GM21423 (cell line): ENCODE measurements around the gene ARID5B.

Experiments used
- ATAC-seq: cut with Tn5 transposase; IDR thresholded peaks from one replicate; pipeline ENCODE4 v1.9.1; 2021; ENCODE audit warnings: mild to moderate bottlenecking, moderate library complexity; ENCODE audit not compliant: unreplicated experiment

ARID5B gene

GRCh38 chr10:61987537-61987936 is 86.0 kb downstream of the ARID5B start:
- peak; percentile 10 for ATAC-seq

DNA sequence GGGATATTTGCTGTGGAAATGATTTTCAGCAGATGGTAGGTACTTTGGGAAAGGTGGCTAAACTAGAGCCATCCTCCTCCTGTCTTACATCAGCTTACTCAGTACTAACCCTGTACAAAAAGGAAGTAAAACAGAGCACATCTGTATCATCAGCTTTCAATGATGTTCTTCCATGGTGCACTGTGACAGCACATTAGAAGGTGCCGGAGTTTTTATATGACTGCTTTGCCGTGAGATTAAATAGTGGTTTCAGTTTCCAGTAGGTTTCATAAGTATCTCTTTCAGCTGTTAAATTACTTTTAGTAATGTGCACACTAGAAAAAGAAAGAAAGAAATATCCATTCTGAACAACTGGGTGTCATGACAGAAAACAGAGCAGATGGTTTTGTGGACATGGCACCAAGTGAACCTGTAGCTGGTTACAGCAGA is 86.5 kb downstream of the ARID5B start:
- ATAC-seq = peak; percentile 96

- no peak for ATAC-seq
These were observed 88.7 kb downstream of the ARID5B start for GRCh38 chr10:61989995-61990760.

GRCh38 chr10:61990761-61991135 is 89.2 kb downstream of the ARID5B start:
- ATAC-seq = no peak

- no peak for ATAC-seq
These were observed 89.7 kb downstream of the ARID5B start for GRCh38 chr10:61991166-61991565.

- ATAC-seq = no peak
These were observed 90.6 kb downstream of the ARID5B start for GRCh38 chr10:61992059-61992460.

DNA sequence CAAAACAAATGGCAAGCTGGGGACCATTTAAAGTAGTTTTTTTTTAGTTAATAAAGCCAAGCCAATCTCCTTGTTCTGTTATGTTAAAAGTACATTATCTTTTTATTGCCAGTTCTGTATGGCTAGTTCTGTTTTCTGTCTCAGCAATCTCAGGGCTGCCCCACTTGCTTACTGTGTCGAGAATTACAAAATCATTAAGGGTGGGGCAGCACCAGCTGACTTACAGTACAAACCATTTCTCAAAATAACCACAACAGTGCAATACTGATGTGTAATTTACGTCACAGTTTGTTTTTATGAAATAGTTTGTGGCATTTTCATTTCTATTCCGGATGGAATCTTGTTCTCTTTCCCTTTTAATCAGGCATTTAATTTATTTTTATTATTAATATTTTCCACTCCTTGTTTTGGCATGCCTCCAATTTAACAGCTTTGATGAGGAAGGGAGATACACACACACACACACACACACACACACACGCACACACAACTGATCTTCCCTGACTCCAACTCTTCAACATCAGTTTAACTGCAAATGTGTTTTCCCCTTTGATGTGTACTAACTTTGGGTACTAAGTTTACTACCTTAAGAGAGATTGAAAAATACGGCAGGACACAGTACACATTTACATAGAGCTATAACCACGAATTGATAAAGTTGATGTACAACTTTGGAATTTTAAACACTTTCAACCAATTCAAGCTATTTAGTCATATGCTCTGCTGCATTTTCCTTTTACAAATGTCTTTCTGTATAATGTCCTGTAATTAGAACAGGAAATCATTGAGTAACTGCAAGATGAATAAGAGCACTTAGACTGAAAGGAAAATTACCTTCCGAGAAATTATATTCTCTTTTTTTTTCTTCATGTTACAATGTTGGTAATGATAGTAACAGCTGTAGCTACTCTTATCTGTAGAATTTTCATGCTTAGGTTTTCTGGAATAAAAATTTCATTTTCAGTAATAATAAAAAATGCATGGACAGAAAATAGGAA is 91.5 kb downstream of the ARID5B start:
- ATAC-seq = peak; percentile 41

DNA sequence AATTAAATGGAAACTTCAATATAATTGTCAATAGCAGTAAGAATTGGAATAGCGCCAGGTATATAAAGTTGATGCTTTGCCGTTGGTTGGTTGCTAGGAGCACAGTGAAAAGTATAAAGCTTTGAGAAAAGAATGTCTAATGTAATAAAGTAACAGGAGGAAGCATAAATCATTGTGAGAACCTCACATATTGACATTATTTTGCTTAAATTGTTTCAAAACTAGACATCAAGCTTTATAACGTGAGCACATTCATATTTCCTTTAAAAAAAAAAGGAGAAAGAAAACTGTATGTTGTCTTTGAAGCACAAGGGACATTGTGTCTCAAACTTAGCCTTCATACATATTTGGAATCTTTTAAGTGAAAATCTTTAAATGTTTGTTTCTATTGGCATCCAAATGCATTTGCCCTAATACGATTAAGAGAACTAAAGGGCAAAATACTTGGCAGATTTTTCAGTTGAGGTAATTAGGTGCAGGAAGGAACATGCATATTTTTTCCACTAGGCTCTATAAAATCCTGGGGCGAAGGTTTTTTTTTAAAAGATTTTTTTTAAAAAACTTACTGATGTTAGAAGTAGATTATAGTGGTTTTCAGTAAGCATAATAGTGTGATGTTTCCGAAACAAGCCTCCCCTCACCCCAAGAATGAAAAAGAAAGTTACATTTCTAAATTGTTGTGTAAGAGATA is 92.4 kb downstream of the ARID5B start:
- no peak for ATAC-seq

DNA sequence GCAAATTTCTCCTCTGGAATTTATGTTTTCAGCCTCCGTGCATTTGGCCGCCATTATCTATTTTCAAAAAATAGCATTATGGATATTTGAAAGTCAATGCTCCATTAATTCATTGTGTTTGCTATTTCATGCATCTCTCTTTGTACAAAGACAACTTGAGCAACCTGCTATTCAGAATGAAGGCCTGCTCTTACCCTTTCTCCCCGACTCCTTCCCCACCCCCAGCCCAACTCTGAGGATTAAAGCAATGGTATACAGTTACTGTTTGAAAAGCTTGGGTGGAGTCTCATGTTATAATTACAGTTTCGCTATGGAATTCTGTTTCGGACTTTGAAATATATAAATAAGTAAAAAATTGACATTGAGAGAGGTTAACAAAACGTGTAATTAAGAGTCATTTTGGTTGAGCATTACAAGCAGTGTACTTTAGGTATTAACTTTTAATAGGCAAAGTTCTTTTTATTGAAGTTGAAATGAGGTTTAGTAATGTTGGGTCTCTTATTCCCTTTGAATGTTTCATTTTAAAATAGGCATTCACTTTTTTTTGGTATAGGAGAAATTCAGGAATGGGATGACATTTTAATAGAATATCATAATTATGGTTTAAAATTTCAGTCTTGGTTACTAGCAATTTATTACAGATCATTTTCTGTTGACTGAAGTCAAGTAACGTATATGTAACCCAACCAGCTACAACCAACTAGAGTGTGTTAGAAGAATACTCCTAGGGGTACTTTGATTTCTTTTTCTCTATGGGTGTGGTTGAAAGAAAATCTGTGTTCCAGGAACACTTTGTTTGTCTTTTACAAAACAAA is 93.1 kb downstream of the ARID5B start:
- no peak for ATAC-seq

DNA sequence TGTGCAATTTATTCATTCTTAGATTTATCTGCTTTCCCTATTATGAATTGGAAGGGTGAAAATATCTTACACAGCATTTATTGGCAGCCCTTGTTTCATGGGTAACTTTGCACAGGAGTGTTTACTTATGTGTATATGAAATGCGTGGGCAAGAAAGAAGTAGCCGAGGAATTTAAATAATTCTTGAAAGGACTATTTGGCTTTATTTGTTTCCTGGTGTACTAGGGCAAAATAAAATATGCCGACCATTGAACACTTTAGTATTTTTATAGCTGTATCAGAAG is 93.7 kb downstream of the ARID5B start:
- no peak for ATAC-seq

DNA sequence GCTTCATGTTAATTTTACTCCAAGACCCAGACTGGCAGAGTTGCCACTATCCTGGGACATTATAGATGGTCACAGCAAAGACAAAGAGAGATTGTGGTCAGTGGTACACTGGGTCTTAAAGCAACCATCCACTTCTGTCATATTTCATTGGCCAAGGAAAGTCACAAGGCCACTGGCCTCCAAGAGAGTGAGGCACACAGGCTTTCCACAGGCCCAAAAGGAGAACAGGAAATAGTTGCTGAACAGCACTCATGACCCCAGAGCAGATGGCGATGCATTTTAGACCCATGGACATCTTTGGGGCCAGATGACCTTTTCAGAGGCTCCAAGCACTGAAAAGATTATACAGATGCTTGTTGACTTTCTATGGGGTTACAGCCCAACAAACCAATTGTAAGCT is 97.4 kb downstream of the ARID5B start:
- no peak for ATAC-seq

GRCh38 chr10:62000037-62000603 is 98.6 kb downstream of the ARID5B start:
- peak; percentile 74 for ATAC-seq

DNA sequence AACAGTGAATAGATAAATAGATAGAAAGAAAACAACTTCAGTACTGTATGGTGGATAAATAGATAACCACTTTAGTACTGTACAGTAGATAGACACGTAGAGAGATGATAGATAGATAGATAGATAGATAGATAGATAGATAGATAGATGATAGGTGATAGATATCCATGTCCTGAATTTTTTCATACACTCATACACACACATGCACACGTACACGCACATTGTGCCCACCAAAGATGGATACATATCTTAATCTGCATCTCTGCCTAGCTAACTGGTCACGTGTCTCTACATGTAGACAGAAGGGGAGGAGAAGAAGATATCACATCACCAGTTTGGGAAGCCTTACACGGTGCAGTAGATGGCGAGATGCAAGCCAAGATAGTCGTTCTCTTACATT is 99.2 kb downstream of the ARID5B start:
- ATAC-seq = no peak

- ATAC-seq = no peak
These were observed 100.4 kb downstream of the ARID5B start for GRCh38 chr10:62001898-62002297.

- no peak for ATAC-seq
These were observed 101.3 kb downstream of the ARID5B start for GRCh38 chr10:62002753-62003152.

DNA sequence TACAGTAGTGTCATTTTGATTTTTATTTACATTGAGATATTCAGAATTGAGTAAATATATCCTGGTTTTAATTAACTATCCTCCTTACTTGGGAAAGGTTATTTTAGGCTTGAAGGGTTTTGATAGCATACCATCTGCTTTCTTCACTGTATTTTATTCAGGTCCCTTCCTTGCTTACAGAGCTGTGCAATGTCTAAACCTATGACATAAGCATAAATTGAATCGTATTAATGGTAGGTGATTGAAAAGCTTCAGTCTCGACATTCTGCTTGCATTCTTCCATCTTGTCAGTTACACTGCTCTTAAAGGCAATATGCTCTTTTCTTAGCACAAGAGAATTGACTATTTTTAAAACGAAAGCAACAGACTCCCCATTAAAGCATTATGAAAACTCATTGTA is 102.5 kb downstream of the ARID5B start:
- no peak for ATAC-seq

- no peak for ATAC-seq
These were observed 103.8 kb downstream of the ARID5B start for GRCh38 chr10:62005281-62005680.

- ATAC-seq = no peak
These were observed 104.2 kb downstream of the ARID5B start for GRCh38 chr10:62005687-62006086.

GRCh38 chr10:62007145-62007544 is 105.6 kb downstream of the ARID5B start:
- ATAC-seq = no peak

DNA sequence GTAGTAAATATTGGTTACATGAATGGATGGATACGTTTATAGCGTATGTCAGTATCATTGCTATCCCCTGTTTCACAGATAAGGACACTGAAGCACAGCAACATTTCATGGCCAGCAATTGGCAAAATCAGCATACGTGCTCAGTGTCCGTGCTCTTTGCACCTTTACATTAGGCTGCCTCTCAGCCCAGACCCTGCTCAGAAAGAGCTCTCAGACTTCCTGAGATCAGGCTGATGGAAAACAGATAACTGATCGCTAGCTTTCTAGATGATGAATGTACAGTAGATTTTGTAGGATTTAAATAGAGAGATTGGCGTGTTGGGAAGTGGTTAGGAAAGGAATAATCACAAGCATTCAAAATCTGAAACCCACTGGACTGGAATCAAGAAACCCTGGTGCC is 106.7 kb downstream of the ARID5B start:
- ATAC-seq = no peak
